ENCODE results near the gene MYH3. TPM values are rescaled to one million over a fixed set of nuclear protein-coding genes. Genes with fewer than 3 reads are reported as not detected.

MYH3 gene
- total RNA-seq, 1 donor from 2014 or later = 2.1 TPM

DNA sequence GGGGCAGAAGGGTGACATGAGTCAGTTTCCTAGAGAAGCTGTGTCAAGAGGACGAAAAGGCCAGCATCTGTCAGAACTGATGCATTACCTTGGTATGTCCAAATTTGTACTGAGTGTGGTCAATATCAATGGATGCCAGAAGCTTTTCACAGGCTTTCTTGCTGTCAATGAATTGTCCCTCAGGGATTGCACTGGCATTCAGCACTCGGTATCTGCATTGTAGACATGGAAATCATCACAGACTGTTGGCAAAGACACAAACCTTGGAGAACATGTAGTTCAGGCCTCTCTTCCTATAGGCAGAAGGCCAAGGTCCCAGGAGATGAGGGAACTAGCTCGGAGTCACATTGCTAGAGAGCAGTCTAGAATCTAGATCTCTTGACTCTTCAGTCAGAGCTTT lies 16.6 kb downstream of the MYH3 start:
- Mint-ChIP-seq H3K27ac (ENCODE audit: unreplicated experiment) (no peak overlapping the region), H3K36me3 (ENCODE audit: low read depth, unreplicated experiment) (peaks cover 4% of the 10 kb centered on the region), H3K4me3 (ENCODE audit: unreplicated experiment) (no peak overlapping the region), H3K27me3 (ENCODE audit: unreplicated experiment) (no peaks in the 10 kb centered on the region), H3K9me3 (ENCODE audit: unreplicated experiment) (no peaks in the 10 kb centered on the region), H3K4me1 (ENCODE audit: unreplicated experiment) (no peaks in the 10 kb centered on the region)
- TF ChIP-seq, protein P1, sequence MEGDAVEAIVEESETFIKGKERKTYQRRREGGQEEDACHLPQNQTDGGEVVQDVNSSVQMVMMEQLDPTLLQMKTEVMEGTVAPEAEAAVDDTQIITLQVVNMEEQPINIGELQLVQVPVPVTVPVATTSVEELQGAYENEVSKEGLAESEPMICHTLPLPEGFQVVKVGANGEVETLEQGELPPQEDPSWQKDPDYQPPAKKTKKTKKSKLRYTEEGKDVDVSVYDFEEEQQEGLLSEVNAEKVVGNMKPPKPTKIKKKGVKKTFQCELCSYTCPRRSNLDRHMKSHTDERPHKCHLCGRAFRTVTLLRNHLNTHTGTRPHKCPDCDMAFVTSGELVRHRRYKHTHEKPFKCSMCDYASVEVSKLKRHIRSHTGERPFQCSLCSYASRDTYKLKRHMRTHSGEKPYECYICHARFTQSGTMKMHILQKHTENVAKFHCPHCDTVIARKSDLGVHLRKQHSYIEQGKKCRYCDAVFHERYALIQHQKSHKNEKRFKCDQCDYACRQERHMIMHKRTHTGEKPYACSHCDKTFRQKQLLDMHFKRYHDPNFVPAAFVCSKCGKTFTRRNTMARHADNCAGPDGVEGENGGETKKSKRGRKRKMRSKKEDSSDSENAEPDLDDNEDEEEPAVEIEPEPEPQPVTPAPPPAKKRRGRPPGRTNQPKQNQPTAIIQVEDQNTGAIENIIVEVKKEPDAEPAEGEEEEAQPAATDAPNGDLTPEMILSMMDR (IDR thresholded peaks at IDR 0.05; ENCODE audit: unreplicated experiment) = no peak
- no peak for DNase-seq (ENCODE audit: low spot score)

DNA sequence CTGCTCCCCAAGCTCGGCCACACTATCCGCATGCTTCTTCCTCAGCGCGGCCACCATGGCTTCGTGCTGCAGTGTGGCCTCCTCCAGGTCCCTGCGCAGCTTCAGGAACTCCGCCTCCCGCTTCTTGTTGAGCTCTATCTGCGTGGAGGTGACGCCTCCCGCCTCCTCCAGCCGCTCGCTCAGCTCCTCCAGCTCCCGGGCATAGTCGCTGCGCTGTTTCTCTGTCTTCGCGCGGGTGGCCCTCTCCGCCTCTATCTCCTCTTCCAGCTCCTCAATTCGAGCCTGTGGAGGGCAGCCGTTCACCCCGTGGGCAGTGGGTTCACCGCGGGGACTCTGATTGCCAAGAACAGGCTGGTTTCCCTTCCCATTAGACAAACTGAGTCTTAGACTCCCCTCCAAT lies 19.0 kb downstream of the MYH3 start:
- TF ChIP-seq, protein P1 (IDR thresholded peaks at IDR 0.05; ENCODE audit: unreplicated experiment) = no peak
- H3K9me3 Mint-ChIP-seq (ENCODE audit: unreplicated experiment) = no peaks in the 10 kb centered on the region
- no peak overlapping the region for H3K27ac Mint-ChIP-seq (ENCODE audit: unreplicated experiment)
- H3K36me3 Mint-ChIP-seq (ENCODE audit: low read depth, unreplicated experiment) = peaks cover 4% of the 10 kb centered on the region
- no peak overlapping the region for H3K4me3 Mint-ChIP-seq (ENCODE audit: unreplicated experiment)
- no peaks in the 10 kb centered on the region for H3K27me3 Mint-ChIP-seq (ENCODE audit: unreplicated experiment)
- H3K4me1 Mint-ChIP-seq (ENCODE audit: unreplicated experiment) = no peaks in the 10 kb centered on the region
- DNase-seq (ENCODE audit: low spot score) = no peak

DNA sequence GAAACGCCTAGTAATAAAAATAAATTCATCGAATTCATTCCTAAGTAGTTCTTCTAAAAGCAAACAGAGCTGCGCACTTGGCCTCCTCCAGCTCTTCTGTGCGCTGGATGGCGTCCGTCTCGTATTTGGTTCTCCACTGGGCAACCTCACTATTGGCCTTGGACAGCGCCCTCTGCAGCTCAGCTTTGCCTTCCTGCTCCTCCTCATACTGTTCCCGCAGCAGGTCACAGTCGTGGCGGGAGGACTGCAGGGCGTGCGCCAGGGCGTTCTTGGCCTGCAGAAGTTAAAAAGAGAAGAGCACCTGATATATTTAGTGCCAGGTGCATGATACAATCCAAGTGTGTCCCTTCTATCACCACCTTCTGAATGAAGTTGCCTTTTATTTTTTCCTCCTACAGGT lies 21.8 kb downstream of the MYH3 start:
- DNase-seq (ENCODE audit: low spot score) = no peak
- H3K36me3 Mint-ChIP-seq (ENCODE audit: low read depth, unreplicated experiment) = peaks cover 5% of the 10 kb centered on the region
- H3K27ac Mint-ChIP-seq (ENCODE audit: unreplicated experiment) = no peak overlapping the region
- H3K4me3 Mint-ChIP-seq (ENCODE audit: unreplicated experiment) = no peak overlapping the region
- peaks cover 2% of the 10 kb centered on the region for H3K27me3 Mint-ChIP-seq (ENCODE audit: unreplicated experiment)
- H3K4me1 Mint-ChIP-seq (ENCODE audit: unreplicated experiment) = no peaks in the 10 kb centered on the region
- no peaks in the 10 kb centered on the region for H3K9me3 Mint-ChIP-seq (ENCODE audit: unreplicated experiment)
- TF ChIP-seq, protein P1 (IDR thresholded peaks at IDR 0.05; ENCODE audit: unreplicated experiment) = no peak

DNA sequence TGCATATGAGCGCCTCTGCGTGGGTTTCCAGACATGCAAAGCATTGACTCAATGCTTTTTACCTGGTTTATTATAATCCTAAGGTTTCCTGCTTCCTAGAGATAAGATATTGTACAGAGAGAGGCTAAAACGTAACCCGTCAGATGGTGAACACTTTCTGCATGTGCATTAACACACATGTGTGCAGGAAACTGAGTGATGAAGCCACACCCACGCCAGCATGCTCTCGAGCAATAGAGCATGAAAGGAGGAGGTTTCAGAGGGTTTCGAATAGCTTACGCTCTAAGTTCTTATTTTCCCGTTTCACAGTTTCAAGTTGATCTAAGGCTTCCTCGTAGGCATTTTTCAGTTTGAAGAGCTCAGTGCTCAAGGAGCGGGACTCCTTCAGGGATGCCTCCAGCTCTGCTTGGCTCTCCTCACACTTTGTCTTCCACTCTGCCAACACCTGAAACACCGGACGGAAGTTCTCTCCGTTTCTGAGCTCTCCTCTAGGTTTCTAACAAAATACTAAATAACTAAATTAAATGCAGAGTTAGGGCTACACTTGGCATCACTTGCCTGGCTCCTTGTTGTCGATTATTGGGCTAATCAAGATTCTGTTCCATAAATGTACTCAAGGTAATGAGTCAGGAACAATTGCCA lies 23.2 kb downstream of the MYH3 start:
- no peak overlapping the region for H3K4me3 Mint-ChIP-seq (ENCODE audit: unreplicated experiment)
- peaks cover 14% of the 10 kb centered on the region for H3K36me3 Mint-ChIP-seq (ENCODE audit: low read depth, unreplicated experiment)
- peaks cover 2% of the 10 kb centered on the region for H3K27me3 Mint-ChIP-seq (ENCODE audit: unreplicated experiment)
- H3K27ac Mint-ChIP-seq (ENCODE audit: unreplicated experiment) = no peak overlapping the region
- TF ChIP-seq, protein P1 (IDR thresholded peaks at IDR 0.05; ENCODE audit: unreplicated experiment) = no peak
- no peaks in the 10 kb centered on the region for H3K4me1 Mint-ChIP-seq (ENCODE audit: unreplicated experiment)
- DNase-seq (ENCODE audit: low spot score) = no peak
- H3K9me3 Mint-ChIP-seq (ENCODE audit: unreplicated experiment) = no peaks in the 10 kb centered on the region

DNA sequence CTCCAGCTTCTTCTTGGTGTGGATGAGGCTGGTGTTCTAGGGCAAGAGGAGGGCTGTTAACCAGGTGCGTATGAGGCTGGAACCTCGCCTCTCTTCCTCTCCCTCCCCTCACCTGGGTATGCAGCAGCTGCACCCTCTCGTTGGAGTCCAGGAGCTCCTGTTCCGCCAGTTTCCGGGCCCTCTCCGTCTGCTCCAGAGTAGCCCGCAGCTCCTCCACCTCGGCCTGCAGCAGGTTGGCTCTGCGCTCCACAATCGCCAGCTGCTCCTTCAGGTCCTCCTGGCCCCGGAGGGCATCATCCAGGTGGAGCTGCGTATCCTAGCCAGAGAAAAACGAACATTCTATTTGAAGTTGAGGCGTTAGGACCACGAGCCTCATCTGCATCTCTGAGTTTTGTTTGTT lies 25.4 kb downstream of the MYH3 start:
- Mint-ChIP-seq H3K27me3 (ENCODE audit: unreplicated experiment) (peaks cover 2% of the 10 kb centered on the region), H3K4me1 (ENCODE audit: unreplicated experiment) (peaks cover 6% of the 10 kb centered on the region), H3K36me3 (ENCODE audit: low read depth, unreplicated experiment) (peaks cover 9% of the 10 kb centered on the region), H3K9me3 (ENCODE audit: unreplicated experiment) (no peaks in the 10 kb centered on the region), H3K4me3 (ENCODE audit: unreplicated experiment) (no peak overlapping the region), H3K27ac (ENCODE audit: unreplicated experiment) (no peak overlapping the region)
- DNase-seq (ENCODE audit: low spot score) = no peak
- TF ChIP-seq, protein P1 (IDR thresholded peaks at IDR 0.05; ENCODE audit: unreplicated experiment) = no peak

All from endothelial cell (in vitro differentiated cells).